Inflammatory macrophage (primary cell): ENCODE data around the gene ZIM2.
"Not testable (repeated sequence)": the region's sequence is repeated elsewhere in the genome, so short reads cannot be mapped to it uniquely, and the experiment has no call there.

Source experiments
- DNase-seq, 2 donors: peaks; one replicate each; pipeline ENCODE4 v3.0.0-alpha.2; 2020 to 2022
- total RNA-seq, 18 experiments: gene quantifications; one replicate each; lab custom pipeline; 2026; ENCODE audit warnings: mixed read lengths in 6 of 18, inconsistent platforms in 2 of 18; lab: John Stamatoyannopoulos, UW

Gene ZIM2
- total RNA-seq: 0 to 0.06 (median 0) reads per million in 18 experiments

- DNase-seq: no peak
Observed at GRCh38 chr19:56840451-56841192, at the start of gene ZIM2, which contains the start of gene PEG3. TSS of gene ZIM2 (minus strand) at chr19:56840726. CDS start at chr19:56824277, 16,449 bp downstream. TSS of gene PEG3 (minus strand) at chr19:56840726. CDS start at chr19:56824655, 16,071 bp downstream.

DNA sequence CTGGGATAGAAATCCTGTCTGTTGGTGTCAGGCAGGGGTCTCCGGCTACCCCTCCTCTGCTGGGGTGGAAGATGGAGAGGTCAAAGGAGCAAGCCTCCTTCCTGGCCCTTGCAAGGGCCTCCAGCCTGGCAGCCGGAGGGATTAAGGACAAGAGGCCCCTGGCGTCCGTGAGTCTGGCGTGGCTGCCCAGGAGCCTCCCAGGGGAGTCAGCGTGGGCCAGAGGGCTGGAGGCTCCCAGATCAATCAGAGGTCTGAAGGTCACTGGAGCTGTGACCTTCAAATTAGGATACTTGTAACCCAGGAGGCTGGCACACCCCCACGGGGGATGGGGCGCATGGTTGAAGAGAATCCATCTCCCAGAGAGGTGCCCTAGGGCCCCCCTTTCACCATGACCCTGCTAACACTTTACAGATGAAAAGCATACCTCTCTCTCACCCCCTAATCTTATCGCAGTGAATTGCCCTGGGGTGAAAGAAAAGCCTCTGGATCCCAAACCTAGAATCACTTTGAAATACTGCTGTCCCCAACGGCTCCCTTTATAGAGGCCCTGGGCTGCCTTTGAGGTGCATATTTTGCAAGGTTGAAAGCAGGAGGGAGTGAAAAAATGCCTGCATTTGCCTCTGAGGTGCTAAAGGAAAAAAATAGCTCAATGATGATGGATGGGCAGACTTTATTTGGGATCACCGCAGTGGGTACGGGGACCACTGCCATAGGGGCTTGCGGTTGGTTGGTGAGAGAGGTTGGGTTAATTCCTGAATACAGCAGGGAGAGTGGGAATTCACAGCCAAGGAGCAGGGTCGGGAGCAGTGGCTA, 44.9 kb upstream of the ZIM2 start:
- no peak for DNase-seq

GRCh38 chr19:56884441-56884840, 43.9 kb upstream of the ZIM2 start:
- DNase-seq: no peak

GRCh38 chr19:56880592-56881190, 40.2 kb upstream of the ZIM2 start:
- no peak for DNase-seq

DNA sequence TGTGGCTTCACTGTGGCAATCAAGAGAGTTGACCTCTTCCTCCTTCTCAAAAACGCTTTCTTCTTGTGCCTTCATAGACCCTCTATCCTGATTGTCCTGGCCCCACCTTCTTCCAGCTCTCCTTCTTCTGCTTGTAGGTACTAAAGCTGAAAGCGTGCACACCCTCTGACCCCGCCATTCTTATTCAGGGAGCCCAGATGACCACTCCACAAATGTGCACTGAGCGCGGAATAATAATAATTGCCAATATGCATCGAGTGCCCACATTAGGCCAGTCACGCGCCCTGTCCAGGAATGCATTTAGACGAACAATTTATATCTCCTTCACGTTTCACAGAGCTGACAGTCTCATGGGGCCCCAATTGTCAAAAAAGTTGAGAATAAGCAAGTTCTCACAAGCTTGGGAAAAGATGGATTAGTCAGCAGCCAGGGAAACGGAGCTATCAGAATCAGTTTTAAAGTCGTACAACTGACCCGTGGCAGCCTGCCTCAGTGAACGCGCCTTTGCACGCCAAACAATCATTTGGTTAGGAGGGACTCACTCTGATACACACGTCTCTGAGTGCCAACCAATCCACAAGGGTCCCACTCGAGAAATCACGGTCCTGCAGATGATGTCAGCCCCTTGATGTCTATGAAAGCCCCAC, 36.7 kb upstream of the ZIM2 start:
- DNase-seq: no peak

- DNase-seq: no peak
Observed at GRCh38 chr19:56875717-56876116, 35.2 kb upstream of the ZIM2 start.

- no peak for DNase-seq
Observed at GRCh38 chr19:56874530-56874929, 34.0 kb upstream of the ZIM2 start.

DNA sequence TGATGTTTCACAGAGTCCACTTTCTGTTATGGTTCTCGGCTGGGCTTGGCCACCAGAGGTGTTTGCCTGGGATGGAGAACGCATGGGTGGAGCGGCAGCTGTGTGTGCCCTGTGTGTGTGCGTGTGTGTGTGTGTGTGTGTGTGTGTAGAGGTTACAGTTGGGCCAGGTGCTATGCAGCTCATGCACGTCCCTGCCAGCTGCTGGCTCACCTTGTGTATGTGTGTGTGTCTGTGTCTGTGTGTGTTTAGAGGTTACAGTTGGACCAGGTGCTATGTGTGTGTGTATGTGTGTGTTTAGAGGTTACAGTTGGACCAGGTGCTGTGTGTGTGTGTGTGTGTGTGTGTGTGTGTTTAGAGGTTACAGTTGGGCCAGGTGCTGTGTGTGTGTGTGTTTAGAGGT, 33.0 kb upstream of the ZIM2 start:
- DNase-seq: no peak

DNA sequence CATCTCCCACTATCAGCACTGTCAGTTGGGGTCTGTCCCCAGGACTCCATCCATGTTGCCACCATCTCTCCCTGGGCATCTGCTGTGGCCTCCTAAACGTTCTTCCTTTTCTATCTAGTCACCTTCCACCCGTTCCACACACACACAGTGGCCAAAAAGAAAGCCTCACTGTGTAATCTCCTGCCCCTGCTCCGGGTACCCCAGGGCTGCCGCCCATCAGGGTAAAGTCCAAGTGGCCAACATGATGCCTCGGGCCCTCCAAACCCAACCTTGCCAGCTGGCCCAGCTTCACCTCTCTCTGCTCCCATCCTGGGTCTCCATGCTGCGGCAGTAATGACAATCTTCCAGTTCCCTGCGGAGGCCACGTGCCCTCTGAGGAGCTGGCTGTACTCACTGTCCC, 29.4 kb upstream of the ZIM2 start:
- no peak for DNase-seq

DNA sequence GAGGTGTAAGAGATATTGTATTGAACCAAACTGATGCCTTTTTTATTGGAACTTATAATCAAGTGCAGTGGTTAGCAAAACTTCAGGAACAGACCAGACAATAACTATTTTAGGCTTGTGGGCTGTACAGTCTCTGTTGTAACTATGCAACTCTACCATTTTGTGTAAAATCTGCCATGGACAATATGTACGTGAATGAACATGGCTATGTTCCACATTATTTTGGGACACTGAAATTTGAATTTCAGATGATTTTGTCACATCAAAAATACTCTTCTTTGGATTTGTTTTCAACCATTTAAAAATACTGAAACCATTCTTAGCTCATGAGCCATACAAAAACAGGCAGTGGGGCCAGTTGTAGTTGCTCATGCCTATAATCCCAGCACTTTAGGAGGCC, 27.9 kb upstream of the ZIM2 start:
- DNase-seq: no peak

- no peak for DNase-seq
Observed at GRCh38 chr19:56866538-56866937, 26.0 kb upstream of the ZIM2 start.

DNA sequence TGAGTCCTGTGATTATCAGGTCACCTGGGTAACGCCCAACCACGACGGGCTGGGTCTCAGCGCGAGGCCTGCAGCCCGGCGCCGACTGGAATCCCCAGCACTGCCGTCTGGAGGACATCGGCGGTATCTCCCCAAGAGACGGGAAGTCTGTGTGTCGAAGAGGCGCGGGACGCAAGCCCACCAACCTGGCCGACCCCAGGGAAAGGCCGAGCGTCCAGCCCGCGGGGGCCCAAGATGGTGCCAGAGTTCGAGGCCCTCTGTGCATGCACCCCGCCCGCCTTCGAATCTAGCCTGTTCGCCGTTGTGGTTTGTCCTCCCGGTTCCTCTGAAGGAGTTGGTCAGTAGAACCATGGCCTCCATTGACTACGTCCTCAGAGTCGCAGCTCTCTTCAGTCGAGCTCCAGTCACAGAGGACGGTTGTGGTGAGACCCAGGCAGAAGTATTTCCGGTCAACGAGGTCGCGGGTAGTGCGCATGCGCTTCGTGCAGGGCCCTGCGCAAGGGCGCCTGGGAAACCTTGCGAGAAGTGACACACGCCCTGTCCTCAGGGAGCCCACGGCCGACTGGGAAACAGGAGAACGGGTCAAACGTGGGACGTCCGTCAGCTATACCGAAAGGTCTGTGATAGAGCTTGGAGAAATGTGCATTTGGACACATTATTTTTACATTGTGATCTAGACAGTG, 24.1 kb upstream of the ZIM2 start:
- no peak for DNase-seq

DNA sequence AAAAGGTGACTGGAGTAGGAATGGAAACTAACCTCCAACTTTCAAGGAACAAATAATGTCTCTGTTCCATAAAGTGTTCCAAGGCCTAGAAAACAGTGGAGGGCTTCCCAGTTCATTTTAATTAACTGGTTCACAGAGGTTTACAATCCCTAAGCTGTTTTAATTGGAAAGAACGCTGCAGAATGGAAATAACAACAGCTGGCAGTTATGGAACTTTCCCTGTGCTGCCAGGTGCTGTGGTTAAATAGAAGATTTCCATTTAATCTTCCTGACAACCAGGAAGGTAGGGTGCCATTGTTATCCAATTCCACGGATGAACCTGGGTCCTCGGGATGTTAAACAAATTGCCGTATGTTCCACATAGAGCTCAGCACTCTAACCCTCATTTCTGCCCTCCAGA, 22.2 kb upstream of the ZIM2 start:
- DNase-seq: no peak

GRCh38 chr19:56860409-56860808, 19.9 kb upstream of the ZIM2 start:
- not testable (repeated sequence) for DNase-seq

- no peak for DNase-seq
Observed at GRCh38 chr19:56858026-56858425, 17.5 kb upstream of the ZIM2 start.

- DNase-seq: no peak
Observed at GRCh38 chr19:56856822-56857221, 16.3 kb upstream of the ZIM2 start.

- not testable (repeated sequence) for DNase-seq
Observed at GRCh38 chr19:56852361-56852760, 11.8 kb upstream of the ZIM2 start.

GRCh38 chr19:56848166-56848565, 7.6 kb upstream of the ZIM2 start:
- DNase-seq: no peak

DNA sequence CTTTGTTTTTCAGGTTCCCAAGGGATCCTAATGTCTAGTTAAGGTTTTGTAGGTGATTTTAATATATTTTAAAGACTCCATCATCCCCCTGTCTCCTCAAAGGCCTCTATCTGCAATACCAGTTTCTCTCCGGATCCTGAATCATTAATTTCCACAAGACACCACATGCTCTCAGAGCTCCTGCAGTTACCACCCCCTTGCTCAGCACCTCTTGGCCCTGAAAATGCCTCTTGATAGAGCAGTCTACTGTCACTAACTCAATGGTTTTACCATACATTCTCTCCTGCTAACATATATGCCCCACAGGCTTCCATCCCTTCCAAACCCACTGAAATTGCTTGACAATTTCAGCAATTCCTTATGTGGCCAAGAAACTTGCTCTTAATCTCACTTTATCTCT, 1.9 kb upstream of the ZIM2 start:
- no peak for DNase-seq

GRCh38 chr19:56841193-56841543, 642 bp upstream of the ZIM2 start:
- no peak for DNase-seq

- DNase-seq: peak; percentile 78 to 89
Observed at GRCh38 chr19:56839652-56840450, 675 bp downstream of the ZIM2 start.
